Stimulated activated CD8-positive, alpha-beta memory T cell treated with anti-CD3 and anti-CD28 coated beads, Interleukin-12 subunit alpha, Interleukin-12 subunit beta, amount 100 ng/mL, for 24 hours (primary cell): Measurements from ENCODE around the gene RHOBTB1.
"Not testable (repeated sequence)": the region's sequence is repeated elsewhere in the genome, so short reads cannot be mapped to it uniquely, and the experiment has no call there.

Experiments
- DNase-seq: peaks from one replicate; pipeline ENCODE4 v3.0.0-alpha.2; 2020; ENCODE audit errors: extremely low read depth

Gene RHOBTB1, protein sequence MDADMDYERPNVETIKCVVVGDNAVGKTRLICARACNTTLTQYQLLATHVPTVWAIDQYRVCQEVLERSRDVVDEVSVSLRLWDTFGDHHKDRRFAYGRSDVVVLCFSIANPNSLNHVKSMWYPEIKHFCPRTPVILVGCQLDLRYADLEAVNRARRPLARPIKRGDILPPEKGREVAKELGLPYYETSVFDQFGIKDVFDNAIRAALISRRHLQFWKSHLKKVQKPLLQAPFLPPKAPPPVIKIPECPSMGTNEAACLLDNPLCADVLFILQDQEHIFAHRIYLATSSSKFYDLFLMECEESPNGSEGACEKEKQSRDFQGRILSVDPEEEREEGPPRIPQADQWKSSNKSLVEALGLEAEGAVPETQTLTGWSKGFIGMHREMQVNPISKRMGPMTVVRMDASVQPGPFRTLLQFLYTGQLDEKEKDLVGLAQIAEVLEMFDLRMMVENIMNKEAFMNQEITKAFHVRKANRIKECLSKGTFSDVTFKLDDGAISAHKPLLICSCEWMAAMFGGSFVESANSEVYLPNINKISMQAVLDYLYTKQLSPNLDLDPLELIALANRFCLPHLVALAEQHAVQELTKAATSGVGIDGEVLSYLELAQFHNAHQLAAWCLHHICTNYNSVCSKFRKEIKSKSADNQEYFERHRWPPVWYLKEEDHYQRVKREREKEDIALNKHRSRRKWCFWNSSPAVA

GRCh38 chr10:60944058-60944909, at the start of gene RHOBTB1:
Gene RHOBTB1, minus strand, starts transcription at chr10:60944185. Its CDS starts 32,643 bp downstream, at chr10:60911542.
- DNase-seq: no peak

- no peak for DNase-seq
These were observed 48.7 kb upstream of the RHOBTB1 start for GRCh38 chr10:60992636-60993035.

- no peak for DNase-seq
These were observed 46.7 kb upstream of the RHOBTB1 start for GRCh38 chr10:60990663-60991062.

DNA sequence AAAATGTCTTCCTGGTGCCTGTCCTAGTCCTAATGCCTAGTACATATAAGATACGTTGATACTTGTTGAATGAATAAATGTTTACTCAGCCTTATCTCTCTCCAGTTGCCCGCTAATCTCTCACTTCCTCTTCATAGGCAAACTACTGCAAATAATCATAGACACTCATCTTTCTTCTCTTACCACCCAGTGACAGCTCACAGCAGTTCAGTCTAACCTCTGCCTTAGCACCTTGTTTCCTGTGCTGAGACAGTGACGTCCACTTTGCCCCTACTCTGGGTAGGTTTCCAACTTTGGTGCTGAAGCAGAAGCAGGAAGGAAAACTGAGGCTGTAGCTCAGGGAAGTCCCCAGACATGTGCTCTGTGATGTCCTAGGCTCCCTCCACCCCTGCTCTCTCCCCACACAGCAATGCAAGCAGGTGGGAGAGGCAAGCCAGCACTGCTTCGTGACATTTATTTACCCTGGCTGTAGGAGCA, 45.5 kb upstream of the RHOBTB1 start:
- no peak for DNase-seq

GRCh38 chr10:60986791-60987190, 42.8 kb upstream of the RHOBTB1 start:
- DNase-seq: no peak

DNA sequence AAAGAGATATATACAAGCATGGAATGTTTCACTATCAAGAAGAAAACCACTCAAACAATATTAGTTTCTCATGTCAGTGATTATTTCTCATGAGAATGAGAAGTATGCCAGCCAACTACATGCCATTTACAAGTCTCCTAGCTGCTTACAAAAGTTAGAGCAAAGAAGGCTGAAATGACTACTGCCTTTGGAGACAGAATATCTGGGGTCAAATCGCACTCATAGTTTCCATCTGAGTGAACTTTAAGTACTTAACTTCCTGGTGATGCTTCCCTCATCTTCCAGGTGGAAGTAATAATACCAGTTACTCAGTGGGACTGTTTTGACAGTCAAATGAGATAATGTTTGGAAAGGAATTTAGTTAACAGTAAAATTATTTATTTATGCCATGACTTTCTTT, 42.0 kb upstream of the RHOBTB1 start:
- no peak for DNase-seq

- no peak for DNase-seq
These were observed 37.0 kb upstream of the RHOBTB1 start for GRCh38 chr10:60980997-60981396.

DNA sequence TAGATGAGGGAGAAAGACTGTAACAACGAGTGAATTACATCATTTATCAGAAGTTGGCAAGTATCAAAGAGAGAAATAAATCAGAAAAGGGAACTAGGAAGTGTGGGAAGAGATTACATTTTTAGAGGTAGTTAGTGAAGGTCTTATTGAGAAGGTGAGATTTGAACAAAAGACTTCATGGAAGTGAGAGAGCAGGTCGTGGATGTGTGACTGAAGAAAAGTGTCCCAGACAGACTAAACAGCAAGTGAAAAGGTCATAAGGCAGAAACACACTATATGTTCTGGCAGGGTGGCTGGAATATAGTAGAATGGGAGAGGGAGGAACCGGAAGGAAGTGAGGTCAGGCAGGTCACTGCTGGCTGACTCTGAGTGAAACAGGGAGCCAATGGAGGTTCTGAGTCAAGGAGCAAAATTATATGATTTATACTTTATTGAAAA, 35.7 kb upstream of the RHOBTB1 start:
- no peak for DNase-seq

DNA sequence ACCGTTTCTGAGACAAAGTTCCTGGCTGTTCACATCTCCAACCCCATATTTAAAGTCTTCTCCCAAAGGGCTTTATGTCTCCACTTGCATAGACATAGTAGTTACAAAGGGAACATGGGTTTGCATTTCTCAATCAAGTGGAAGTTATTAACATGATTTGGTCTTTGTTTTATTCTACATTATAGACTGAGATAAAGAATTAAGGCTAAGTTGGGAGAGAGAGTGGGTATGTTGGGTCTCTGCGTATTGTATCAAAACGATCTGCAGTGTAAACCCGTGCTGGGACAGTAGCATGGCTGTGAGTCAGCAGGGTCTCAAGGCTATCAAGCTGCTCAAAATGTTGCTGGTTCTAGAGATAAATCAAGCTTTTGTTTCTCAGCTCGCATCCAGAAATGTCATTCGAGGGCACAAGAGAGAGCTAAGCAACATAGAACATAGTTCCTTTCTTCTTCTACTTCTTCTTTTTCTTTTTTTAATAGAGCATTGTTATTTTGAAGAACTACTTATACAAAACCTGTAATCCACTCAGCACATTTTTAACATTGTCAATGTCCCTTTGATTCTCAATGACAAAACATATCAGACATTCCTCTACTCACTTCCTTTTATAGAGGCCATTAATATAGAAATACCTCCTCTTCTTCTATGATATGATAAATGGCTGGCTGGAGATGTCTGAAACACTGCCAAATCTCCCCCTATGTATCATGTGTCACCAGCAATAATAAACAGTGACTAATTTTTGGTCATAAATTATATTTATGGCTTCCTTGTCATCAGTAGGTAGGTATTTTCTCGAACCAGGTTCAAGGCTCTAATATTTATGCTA, 34.5 kb upstream of the RHOBTB1 start:
- DNase-seq: no peak

DNA sequence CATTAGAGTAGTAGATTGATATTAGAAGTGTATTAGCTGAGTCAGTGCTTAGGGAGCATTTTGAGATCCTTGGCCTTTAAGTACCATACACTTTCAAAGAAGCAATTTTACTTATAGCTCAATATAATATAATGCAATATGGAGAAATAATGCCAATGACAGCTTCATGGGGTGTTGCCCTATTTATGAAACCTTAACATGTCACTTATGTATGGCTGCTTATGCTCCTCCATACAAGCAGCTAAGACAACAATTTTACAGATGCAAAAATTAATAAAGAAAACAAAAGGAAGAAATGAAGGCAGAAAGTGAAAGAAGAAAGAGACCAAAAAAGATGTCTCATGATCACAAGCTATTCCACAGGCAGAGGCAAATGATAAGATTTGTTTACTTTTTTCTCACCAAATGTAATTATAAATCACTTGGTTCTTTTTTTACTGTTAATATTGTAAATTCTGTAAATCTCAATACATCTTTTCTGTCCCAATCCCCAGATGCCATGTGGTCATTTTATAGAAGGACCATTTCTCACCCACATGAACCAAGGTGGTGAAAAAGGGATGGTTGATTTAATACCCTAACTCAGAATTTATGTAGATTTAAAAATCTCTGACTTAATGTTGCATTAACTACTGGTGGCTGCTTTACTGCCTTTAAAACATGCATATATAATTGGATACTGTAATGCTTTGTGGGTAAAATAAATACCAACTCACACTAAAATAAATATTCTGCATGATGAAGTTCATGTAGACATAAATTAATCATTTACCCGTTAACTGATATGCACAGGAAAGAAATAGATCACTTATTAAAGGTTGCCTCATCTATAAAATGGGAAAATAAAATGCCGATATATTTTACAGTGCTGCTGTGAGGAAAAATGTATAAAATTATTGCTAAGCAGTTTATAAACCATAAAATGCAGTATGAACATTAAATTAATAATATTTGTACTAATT, 33.5 kb upstream of the RHOBTB1 start:
- DNase-seq: no peak

DNA sequence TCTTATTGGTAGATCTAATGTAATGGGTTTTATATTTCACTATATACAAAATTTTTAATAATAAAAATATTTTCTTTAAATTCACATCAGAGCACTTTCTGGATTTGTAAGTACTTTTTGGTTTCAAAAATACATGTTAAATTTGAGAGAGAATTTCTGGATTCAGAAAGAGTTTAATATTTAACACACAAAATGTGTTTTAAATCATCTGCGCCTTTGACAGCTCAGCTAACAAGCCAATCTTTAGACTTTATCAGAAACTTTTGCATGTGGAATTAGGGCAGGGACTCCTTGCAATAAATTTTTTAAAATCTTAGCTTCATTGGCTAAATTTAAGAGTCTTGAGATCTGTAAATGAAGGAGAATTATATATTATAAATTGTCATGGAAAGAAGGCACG, 32.7 kb upstream of the RHOBTB1 start:
- DNase-seq: no peak

- no peak for DNase-seq
These were observed 31.7 kb upstream of the RHOBTB1 start for GRCh38 chr10:60975716-60976115.

DNA sequence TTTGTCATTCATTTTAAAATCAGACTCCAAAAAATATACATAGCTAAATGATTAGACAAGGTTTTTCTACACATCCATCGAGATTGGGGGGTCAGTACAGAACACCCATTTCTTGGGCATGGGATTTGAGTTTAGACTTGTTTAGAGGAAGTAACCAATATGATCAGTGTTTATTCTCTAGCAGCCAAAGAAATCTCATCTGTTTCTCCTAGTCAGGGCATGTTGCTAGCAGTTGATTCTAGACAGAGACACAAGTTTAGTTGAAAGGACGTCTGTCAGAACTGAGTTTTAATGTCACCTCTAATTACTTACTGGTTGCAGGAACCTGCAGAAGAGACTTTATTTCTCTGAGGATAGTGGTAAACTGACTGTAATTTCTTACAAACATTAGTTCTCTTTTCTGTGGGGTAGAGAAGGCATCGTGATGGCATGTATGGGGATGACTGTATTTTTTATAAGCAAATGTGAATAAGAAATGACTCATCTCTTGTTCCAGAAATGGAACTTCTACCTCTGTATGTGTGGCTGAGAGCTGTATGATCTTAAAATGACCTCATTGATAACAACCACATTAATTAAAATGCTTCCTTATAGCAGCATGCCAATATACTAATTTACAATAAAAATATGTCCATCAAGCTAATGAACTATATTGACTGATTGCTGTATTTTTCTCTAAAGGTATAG, 30.6 kb upstream of the RHOBTB1 start:
- no peak for DNase-seq

- no peak for DNase-seq
These were observed 29.1 kb upstream of the RHOBTB1 start for GRCh38 chr10:60973086-60973485.

DNA sequence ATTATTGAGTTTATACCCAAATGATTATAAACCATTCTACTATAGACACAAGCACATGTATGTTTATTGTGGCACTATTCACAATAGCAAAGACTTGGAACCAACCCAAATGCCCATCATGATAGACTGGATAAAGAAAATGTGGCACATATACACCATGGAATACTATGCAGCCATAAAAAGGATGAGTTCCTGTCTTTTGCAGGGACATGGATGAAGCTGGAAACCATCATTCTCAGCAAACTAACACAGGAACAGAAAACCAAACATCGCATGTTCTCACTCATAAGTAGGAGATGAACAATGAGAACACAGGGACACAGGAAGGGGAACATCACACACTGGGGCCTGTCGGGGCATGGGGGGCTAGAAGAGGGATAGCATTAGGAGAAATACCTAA, 28.2 kb upstream of the RHOBTB1 start:
- DNase-seq: not testable (repeated sequence)

GRCh38 chr10:60970526-60970925, 26.5 kb upstream of the RHOBTB1 start:
- no peak for DNase-seq

DNA sequence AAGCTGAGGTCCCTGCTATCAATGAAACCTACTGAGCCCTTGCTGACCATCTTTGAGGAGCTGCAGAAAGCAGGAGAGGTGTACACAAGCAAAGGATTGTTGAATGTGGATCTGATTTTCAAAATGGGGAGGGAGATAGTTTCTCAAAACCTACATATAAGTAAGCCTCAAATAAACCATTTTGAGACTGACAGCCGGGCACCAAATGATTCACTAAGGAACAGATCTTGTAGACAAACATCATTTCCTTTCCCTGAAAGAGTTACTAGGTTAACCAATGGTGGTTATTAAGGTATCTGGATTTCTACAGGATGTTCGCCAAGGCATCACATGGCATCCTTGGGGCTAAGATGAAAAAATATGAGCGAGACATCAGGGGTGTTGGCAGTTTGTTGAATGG, 24.5 kb upstream of the RHOBTB1 start:
- DNase-seq: no peak

DNA sequence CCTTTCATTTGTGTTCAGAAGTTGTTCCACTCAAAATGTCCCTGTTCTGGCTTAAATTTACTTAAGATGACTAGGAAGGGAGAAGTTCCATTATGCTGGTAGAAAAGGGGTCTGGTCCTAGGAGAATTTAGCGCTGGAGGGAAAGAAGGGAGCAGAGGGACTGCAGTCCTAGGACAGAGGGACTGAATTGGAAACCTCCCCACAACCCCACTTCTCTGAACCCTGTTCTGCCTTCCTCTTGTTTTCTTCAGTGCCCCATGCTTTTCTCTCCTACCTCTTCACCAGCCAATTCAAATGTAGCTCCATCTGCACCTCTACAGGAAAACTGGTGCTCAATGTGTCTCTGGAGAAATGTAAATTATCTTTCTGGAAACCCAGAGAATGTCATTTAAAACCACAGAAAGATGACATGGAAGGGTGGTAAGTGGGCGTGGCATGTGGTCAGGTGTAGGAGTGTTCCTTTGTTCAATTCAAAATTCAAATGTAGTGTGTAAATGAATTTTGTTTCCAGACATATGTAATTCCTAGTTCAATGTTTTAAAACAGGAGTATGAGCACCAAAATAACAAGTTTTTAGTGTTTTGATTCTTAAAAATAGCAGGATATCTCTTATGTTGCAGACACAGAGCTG, 24.0 kb upstream of the RHOBTB1 start:
- no peak for DNase-seq

- no peak for DNase-seq
These were observed 23.3 kb upstream of the RHOBTB1 start for GRCh38 chr10:60967260-60967659.
